ENCODE data around the gene SRXN1. TPM values are rescaled to one million over a fixed set of nuclear protein-coding genes. Genes with fewer than 3 reads are reported as not detected.

The SRXN1 gene
- total RNA-seq, 3 donors from 2014 or later = 11.7 to 23.4 (median 18.9) TPM

DNA sequence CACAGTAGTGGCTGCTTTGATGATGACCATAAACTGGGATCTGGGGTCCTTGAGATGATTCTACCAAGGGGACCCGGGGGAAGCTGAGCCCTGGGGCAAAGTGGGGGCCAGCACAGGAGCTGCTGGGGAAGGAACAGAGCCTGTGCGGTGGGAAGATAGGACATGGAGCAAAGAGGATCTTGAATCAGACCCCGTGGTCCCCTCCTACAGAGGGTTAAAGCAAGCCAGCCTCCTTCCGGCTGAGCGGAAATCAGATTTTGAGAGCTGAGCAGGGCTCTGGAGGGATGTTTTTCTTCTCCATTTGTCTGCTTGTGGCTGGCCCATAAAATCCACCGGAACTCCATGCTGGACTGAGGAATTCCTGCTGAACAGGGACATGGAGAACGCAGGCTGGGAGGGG lies 32.8 kb downstream of the SRXN1 start:
- no peak for ATAC-seq

GRCh38 chr20:618980-619379 lies 34.0 kb downstream of the SRXN1 start:
- no peak for DNase-seq
- no peak for ATAC-seq
- intact Hi-C loops (cut with DNase I, micrococcal nuclease) = no loop called here
- Histone ChIP-seq H3K4me1 (ENCODE audit: low read depth) (no peaks in the 10 kb centered on the region), H3K36me3 (ENCODE audit: low read depth) (no peaks in the 10 kb centered on the region), H3K4me3 (no peak overlapping the region), H3K9me3 (no peaks in the 10 kb centered on the region)
- no peak for TF ChIP-seq CTCF (IDR thresholded peaks at IDR 0.05)

More for the DNA sequence above, 32.8 kb downstream of the SRXN1 start:
- intact Hi-C loops (cut with DNase I, micrococcal nuclease) = no loop called here
- no peaks in the 10 kb centered on the region for H3K4me1 ChIP-seq (ENCODE audit: low read depth)
- no peaks in the 10 kb centered on the region for H3K9me3 ChIP-seq
- no peak overlapping the region for H3K4me3 ChIP-seq
- H3K36me3 ChIP-seq (ENCODE audit: low read depth) = no peaks in the 10 kb centered on the region
- DNase-seq = no peak
- TF ChIP-seq CTCF (IDR thresholded peaks at IDR 0.05) = no peak

DNA sequence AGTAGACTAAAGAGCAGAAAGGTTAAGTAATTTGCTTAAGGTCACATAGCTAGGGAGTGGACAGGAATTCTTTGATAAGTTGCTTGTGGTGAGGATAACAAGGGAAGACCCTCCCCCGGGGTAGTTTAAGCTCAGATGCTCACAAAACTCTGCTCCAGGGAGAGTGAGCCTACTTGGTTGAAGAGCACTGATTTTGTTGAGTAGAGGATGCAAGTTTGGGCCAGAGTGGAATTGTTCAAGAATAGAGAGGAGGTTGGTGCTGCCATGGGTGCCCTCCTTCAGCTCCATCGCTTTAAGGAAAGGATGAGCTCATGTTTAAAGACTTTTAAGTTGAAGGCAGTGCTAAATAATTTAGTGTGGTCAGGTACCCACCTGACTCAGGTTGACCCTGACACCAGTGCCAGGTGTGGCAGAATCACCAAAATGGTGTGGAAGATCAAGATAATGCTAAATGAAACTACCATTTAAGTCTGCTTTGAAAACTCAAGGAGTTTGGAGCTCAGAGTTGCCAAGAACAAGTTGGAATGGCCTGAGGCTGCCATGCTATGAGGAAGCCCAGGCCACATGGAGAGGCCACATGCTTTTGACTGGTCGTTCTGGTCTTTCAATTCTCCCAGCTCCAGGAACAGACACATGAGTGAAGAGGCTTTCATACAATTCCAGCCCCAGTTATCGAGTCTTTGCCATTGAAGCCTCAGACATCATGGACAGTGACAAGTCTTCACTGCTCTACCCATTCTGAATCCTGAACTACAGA lies 34.9 kb downstream of the SRXN1 start:
- TF ChIP-seq CTCF (IDR thresholded peaks at IDR 0.05) = no peak
- intact Hi-C loops (cut with DNase I, micrococcal nuclease) = no loop called here
- ATAC-seq = no peak

DNA sequence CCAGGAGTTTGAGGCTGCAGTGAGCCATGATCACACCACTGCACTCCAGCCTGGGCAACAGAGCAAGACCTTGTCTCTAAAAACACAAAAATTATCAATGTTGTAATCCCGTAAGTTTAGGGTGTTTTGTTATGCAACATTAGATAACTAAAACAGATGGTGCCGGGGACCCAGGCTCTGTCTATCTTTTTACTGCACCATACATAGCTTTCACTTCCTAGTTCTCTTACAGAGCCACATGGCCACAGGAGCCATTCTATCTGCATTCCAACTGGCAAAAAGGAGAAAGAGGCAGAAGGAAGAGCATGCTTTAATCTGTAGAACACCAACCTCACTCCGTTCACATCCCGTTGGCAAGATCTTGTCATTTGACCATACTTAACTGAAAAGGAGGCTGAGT lies 37.5 kb downstream of the SRXN1 start:
- intact Hi-C loops (cut with DNase I, micrococcal nuclease) = no loop called here
- Histone ChIP-seq H3K4me1 (ENCODE audit: low read depth) (no peaks in the 10 kb centered on the region), H3K4me3 (no peak overlapping the region), H3K36me3 (ENCODE audit: low read depth) (no peaks in the 10 kb centered on the region), H3K9me3 (no peaks in the 10 kb centered on the region)
- ATAC-seq (no peak), DNase-seq (no peak)
- no peak for TF ChIP-seq CTCF (IDR thresholded peaks at IDR 0.05)

More for the DNA sequence above, 34.9 kb downstream of the SRXN1 start:
- DNase-seq = no peak
- Histone ChIP-seq H3K9me3 (no peaks in the 10 kb centered on the region), H3K4me3 (no peak overlapping the region), H3K4me1 (ENCODE audit: low read depth) (no peaks in the 10 kb centered on the region), H3K36me3 (ENCODE audit: low read depth) (no peaks in the 10 kb centered on the region)

GRCh38 chr20:611843-612185 lies 41.2 kb downstream of the SRXN1 start:
- Histone ChIP-seq H3K4me1 (ENCODE audit: low read depth) (no peaks in the 10 kb centered on the region), H3K9me3 (no peaks in the 10 kb centered on the region), H3K4me3 (no peak overlapping the region), H3K36me3 (ENCODE audit: low read depth) (no peaks in the 10 kb centered on the region)
- ATAC-seq = no peak
- TF ChIP-seq CTCF (IDR thresholded peaks at IDR 0.05) = no peak
- intact Hi-C loops (cut with DNase I, micrococcal nuclease) = no loop called here
- no peak for DNase-seq

All from mucosa of descending colon (tissue), 3 donors.